Posterior cingulate gyrus (tissue), 11 donors: ENCODE measurements around the gene ANXA10.

ENCODE experiments used
- DNase-seq, 10 donors: peaks; one replicate each; pipeline versions ENCODE4 v3.0.0 to v3.0.0-alpha.2; 2020 to 2021; ENCODE audit warnings: mixed read lengths in 3 of 10
- intact Hi-C: fragments of 100-400 bp; cut with DNase I; formaldehyde crosslinking; loops from one replicate; pipeline ENCODE4 v1.15.1; 2023

The ANXA10 gene, protein sequence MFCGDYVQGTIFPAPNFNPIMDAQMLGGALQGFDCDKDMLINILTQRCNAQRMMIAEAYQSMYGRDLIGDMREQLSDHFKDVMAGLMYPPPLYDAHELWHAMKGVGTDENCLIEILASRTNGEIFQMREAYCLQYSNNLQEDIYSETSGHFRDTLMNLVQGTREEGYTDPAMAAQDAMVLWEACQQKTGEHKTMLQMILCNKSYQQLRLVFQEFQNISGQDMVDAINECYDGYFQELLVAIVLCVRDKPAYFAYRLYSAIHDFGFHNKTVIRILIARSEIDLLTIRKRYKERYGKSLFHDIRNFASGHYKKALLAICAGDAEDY

GRCh38 chr4:168092176-168092712 is at the start of gene ANXA10:
ANXA10 (plus strand) TSS chr4:168092537; CDS start chr4:168092701, 164 bp downstream.
- intact Hi-C loops = no loop called here
- no peak for DNase-seq

GRCh38 chr4:168045354-168045753 is 47.0 kb upstream of the ANXA10 start:
- intact Hi-C loops = no loop called here

DNA sequence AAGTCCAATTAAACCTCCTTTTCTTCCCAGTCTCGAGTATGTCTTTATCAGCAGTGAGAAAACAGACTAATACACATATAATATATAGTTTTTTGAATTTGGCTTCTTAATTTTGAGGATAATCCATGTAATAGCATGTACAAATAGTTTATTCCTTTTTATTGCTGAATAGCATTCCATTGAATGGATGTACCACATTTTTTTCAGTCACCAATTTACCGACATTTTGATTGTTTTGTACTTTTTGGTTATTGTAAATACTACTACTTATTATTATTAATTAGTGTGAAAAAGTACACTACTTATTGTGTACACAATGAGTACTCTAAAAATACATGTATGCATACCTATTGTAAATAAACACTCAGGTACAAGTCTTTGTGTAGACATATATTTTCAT is 42.3 kb upstream of the ANXA10 start:
- intact Hi-C loops = no loop called here
- DNase-seq = no peak

More at GRCh38 chr4:168045354-168045753, 47.0 kb upstream of the ANXA10 start:
- no peak for DNase-seq

- intact Hi-C loops = no loop called here
- no peak for DNase-seq
Measured at GRCh38 chr4:168051526-168051925, 40.8 kb upstream of the ANXA10 start.

DNA sequence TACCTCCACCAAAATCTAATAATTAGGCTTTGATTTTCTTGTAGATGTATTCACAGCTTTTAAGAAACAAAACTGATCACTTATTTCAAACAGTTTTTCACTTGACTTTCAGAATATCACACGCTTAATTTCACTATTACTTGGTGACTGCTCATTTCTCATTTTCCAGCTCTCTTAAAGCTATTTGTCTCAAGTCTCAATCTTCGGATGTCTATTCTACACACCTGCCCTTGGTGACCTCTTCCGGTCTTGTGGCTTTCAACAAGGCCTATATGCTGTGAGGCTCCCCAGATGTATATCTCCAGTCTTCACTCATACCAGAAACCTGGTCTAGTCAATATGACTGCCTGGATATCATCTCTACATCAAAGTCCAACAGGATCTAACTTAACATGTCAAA is 34.9 kb upstream of the ANXA10 start:
- DNase-seq = no peak
- intact Hi-C loops = no loop called here

DNA sequence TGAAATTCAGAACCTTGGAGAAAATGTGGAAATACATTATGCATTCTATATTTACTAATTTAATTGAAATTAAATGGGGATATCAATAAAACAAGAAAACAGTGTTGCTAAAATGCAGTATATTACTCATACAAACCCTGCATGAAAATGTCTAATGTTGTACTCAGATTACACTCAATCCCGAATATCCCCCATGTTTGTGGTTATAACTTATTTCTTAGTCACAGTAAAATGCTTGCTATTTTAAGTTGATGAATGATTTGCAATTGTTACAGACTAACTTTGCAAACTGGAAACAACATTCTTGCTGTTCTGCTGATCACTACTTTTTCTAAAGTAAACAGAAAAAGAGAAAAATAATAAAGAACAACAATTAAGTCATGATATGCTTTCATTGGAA is 33.1 kb upstream of the ANXA10 start:
- intact Hi-C loops = no loop called here
- no peak for DNase-seq

GRCh38 chr4:168063031-168063430 is 29.3 kb upstream of the ANXA10 start:
- no peak for DNase-seq
- intact Hi-C loops = no loop called here

DNA sequence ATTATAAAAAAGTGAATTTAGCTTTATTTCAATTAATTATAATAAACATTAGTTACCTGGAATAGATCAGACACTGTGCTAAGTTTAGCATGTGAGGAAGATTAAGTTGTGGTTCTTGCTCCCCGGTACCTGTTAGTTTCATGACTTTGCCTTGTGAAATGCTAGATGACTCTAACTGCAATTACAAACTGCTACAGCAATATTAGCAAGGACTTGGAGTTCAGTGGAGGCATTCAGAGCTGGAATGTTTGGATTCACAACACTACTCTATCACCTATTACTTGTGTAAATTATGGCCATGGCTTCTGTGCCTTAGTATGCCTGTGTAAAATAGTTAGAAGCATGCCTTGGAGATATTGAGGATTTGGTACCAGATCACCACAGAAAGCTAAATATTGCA is 21.4 kb upstream of the ANXA10 start:
- intact Hi-C loops = loop anchor here (10.0 kb wide), 1 partner anchor 1056 kb away; no protein-coding TSS in a partner anchor
- no peak for DNase-seq

- no peak for DNase-seq
- intact Hi-C loops = loop anchor here (10.0 kb wide), 1 partner anchor 1057 kb away; no protein-coding TSS in a partner anchor
Measured at GRCh38 chr4:168071304-168071703, 21.0 kb upstream of the ANXA10 start.

- no peak for DNase-seq
- intact Hi-C loops = loop anchor here (10.0 kb wide), 1 partner anchor 1060 kb away; no protein-coding TSS in a partner anchor
Measured at GRCh38 chr4:168074861-168075260, 17.5 kb upstream of the ANXA10 start.

DNA sequence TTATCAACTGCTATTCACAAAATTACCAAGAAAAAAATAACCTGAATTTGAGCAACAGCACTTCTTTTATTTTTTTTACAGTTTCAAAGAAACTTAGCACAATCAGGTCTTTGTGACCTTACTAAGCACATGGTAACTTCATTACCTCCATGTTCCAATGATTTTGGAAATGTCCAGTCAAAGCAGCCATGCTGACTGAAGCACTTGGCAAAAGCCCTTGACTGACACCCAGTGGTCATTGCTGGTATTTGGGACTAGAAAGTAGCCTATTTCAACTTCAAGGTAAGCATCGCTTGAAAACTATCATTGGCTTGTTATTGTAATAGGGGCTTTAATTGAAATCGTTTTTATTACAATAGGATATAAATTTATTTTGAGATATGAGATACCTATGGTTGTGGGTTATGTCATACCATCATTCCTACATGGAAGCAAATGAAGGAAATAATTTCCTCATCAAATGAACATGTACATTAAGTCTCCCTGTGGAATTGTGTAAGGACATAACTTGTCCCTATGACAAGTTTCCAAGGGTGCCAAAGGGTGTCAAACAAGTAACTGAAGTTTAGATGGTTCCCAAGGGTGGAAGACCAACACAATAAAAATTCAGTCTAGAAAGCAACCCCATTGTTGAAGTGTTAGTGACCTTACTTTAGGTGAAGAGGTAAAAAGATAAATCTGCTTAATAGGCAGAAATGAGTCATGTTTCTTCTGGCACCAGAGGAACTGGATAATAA is 15.2 kb upstream of the ANXA10 start:
- DNase-seq = peak in 9 of 10 donors; percentile 15 to 86 (median 63)
- intact Hi-C loops = loop anchor here (2.0 to 10.0 kb wide), 2 partner anchors 1062 to 1912 kb away; no protein-coding TSS in a partner anchor

- intact Hi-C loops = loop anchor here (2.0 to 10.0 kb wide), 2 partner anchors 1063 to 1913 kb away; no protein-coding TSS in a partner anchor
- DNase-seq = no peak
Measured at GRCh38 chr4:168077726-168078239, 14.6 kb upstream of the ANXA10 start.

GRCh38 chr4:168082379-168082778 is 10.0 kb upstream of the ANXA10 start:
- intact Hi-C loops = no loop called here
- no peak for DNase-seq

DNA sequence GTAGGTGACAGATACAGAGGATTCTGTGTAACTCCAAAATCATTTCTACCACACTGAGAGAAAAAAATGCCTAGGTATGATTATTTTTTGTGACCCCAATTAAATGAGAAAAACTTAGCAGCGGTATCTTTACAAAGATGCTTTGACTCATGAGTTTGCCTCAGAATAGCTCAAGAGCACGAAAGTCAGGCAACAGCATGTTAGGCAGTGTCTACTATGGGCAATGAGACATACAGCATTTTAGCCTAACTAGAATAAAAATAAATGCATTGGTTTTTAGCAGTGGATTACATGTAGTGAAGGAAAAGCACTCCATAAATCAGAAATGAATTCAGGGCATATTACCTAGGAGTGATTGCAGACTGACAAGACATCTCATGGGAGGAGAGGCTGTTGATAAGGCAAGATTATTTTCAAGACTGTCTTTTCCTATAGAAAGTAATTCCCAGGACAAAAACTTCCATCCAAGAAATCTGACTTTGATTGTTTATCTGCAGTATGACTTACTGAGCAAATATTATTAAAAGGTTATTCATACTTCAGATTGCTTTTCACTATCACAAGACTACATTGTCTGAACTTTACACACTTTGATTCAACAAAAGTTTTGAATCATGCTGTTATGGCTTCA is 3.6 kb downstream of the ANXA10 start:
- no peak for DNase-seq
- intact Hi-C loops = no loop called here

GRCh38 chr4:168096407-168096784 is 4.1 kb downstream of the ANXA10 start:
- DNase-seq = no peak
- intact Hi-C loops = no loop called here

- intact Hi-C loops = no loop called here
- DNase-seq = no peak
Measured at GRCh38 chr4:168097161-168097560, 4.8 kb downstream of the ANXA10 start.

GRCh38 chr4:168098248-168098717 is 5.9 kb downstream of the ANXA10 start:
- intact Hi-C loops = no loop called here
- DNase-seq = no peak

DNA sequence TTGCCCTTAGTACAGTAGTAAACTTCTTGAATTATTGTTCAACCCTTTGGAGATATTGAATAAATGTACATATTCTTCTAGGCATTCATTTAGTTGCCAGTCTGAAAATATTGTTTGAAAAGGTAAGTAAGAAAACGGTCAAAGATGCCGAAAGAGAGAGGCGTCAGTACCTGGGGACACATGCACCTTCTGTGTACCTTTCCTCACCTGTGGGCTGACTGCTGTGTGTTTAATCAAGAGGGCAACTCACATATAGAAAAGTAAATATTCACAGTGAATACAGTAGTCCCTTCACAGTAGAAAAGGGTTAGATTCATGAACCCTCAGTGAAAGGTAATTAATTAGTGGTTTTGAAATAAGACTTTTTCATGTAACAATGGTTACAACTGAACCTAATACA is 6.9 kb downstream of the ANXA10 start:
- intact Hi-C loops = no loop called here
- DNase-seq = no peak

GRCh38 chr4:168101026-168101425 is 8.7 kb downstream of the ANXA10 start:
- DNase-seq = no peak
- intact Hi-C loops = no loop called here

- intact Hi-C loops = no loop called here
- DNase-seq = no peak
Measured at GRCh38 chr4:168102403-168102802, 10.1 kb downstream of the ANXA10 start.

- intact Hi-C loops = no loop called here
- no peak for DNase-seq
Measured at GRCh38 chr4:168109527-168109926, 17.2 kb downstream of the ANXA10 start.
